Activated T-cell treated with anti-CD3 and anti-CD28 coated beads, Interleukin-2, amount 50 U/mL, for 48 hours (primary cell): Measurements from ENCODE around the gene SEMA4C.
"Not testable (repeated sequence)": the region's sequence is repeated elsewhere in the genome, so short reads cannot be mapped to it uniquely, and the experiment has no call there.

Experiments
- DNase-seq, 2 experiments: peaks; one replicate each; pipeline ENCODE4 v3.0.0-alpha.2; 2020

Gene SEMA4C

DNA sequence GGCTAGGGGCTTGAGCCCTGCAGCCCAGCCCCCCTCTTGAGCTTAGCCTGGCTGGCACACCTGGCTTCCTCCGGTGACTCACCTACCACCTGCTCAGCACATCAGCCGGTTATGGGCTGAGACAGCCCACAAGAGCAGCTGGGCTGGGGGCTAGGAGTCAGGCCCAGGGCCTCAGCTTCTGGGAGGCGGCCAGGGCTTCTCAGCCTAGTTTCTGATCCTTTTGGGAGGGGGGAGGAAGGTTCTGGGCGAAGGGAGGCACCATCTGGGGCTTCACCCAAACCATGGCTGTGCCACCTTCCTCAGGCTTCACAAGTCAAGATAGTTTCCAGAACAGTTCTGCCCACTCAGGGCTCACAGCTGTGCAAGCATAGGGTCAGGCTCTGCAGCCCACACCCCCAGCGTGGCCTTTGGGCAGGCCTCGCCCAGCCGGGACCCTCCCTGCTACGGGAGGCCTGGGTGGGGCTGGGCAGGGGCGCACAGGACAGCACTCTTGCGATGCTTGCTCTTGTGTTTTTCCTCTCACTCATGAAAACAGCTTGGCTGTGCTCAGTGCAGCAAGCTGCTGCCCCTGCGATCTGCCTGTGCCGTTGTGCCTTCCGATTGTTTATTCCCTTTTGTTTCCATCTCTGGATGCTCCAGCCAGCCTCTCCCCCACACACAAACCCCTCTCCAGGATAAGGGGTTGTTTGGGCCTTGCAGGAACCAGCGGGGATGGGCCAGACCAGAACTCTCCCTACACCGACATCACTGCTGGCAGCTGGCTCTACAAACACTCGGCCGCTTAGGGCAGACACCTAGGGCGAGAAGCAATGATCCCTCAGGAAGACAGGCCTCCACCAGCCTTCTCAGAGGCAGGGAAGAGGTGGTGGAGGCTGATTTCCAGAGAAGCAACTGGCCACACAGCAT lies 26.1 kb upstream of the SEMA4C start:
- DNase-seq: no peak

- no peak for DNase-seq
Observed at GRCh38 chr2:96895032-96895745, 25.3 kb upstream of the SEMA4C start.

DNA sequence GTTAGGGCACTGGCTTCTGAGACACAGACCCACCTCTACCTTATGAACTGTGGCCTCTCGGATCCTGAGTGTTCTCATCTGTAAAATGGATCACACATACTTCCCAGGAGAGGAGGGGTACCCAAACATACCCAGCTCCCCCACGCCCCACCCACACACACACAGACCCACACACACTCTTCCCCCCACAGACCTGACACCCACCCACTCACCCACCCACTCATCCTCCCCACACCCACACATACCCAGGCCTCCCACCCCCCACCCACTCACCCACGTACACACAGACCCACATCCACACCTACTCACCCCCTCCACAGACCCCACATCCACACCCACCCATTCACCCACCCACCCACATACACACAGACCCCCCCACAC lies 24.3 kb upstream of the SEMA4C start:
- DNase-seq: no peak

- DNase-seq: no peak
Observed at GRCh38 chr2:96893289-96894150, 23.6 kb upstream of the SEMA4C start.

- no peak for DNase-seq
Observed at GRCh38 chr2:96891591-96892333, 21.9 kb upstream of the SEMA4C start.

DNA sequence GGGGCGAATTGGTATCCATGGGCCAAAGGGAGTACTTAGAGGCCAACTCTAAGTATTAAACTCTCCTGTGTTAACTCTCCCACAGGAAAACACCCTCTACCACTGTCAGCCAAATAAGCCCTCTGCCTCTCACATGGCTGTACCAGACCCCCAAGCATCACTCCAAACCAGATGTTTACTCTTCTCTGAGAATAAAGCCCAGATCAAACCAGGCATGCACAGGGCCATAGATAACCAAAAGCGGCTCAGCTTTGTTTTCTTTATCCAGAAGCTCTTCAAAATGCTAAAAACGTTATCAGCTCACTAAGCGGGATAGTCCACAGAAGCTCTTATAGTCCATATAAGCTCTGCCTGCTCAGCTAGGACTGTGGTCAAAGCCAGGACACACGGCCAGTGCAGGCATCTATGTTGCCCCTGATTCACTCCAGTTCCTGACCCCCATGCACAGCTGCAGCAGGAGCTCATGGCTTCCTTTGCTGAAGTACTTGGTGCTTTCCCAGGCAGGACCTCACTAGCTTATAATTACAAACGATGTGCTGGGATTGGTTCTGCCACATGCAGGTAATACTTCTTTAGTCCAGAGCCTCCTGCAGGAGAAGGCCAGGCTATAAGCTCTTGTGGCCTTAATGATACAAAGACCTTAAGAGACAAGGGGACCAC lies 21.0 kb upstream of the SEMA4C start:
- no peak for DNase-seq

- no peak for DNase-seq
Observed at GRCh38 chr2:96890252-96890651, 20.4 kb upstream of the SEMA4C start.

DNA sequence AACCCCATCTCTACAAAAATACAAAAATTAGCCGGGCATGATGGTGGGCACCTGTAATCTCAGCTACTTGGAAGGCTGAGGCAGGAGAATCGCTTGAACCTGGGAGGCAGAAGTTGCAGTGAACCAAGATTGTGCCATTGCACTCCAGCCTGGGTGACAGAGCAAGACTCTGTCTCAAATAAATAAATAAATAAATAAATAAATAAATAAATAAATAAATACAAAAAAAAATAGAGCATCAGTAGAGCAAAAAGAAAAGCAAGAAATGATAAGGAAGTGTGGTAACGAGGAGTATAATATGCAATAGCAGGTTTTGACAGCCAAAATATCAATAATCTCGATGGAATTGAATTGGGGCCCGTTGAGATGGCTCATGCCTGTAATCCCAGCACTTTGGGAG lies 19.6 kb upstream of the SEMA4C start:
- DNase-seq: not testable (repeated sequence)

- no peak for DNase-seq
Observed at GRCh38 chr2:96888072-96889011, 18.5 kb upstream of the SEMA4C start.

GRCh38 chr2:96887493-96888012 lies 17.7 kb upstream of the SEMA4C start:
- DNase-seq: no peak

DNA sequence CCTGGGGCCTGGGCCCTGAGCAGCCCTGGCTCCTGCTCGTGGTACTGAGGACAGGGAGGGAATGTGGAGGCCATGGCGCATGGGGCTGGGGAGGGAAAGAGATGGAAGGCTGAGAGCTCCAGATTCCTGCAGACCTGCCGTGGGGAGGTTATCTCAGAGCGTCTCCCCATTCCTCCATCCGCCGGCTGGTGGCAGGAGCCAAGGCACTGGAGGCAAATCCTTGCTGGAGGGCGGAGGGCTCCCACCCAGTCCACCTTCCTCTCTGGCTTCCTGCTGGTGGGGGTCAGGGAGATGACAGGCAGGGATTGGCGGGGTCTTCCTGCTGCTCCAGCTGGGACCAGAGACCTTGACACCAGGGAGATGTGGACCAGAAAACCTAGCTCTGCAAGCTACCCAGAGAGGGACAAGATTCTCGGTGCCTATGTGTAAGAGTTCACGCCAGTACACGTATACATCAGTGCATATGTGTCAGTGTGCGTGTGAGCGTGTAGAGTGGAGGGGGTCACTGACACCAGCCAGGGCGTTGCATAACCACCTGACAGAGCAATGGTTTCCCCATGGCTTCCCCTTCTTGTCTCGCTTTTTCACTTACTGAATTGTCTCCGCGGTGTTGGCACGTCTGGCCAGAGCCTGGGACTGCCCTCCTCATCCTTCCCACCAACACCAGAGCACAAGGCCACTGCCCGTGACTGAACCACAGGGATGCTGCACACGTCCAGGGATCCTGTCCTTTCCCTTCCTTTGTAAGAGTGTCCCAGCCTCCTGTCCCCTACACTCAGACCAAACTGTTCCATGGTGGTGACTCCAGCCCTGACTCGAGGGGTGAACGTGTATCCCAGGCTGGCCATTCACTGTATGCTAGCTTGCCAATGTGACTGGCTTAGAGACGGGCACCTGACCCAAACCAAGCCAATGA lies 15.8 kb upstream of the SEMA4C start:
- no peak for DNase-seq

DNA sequence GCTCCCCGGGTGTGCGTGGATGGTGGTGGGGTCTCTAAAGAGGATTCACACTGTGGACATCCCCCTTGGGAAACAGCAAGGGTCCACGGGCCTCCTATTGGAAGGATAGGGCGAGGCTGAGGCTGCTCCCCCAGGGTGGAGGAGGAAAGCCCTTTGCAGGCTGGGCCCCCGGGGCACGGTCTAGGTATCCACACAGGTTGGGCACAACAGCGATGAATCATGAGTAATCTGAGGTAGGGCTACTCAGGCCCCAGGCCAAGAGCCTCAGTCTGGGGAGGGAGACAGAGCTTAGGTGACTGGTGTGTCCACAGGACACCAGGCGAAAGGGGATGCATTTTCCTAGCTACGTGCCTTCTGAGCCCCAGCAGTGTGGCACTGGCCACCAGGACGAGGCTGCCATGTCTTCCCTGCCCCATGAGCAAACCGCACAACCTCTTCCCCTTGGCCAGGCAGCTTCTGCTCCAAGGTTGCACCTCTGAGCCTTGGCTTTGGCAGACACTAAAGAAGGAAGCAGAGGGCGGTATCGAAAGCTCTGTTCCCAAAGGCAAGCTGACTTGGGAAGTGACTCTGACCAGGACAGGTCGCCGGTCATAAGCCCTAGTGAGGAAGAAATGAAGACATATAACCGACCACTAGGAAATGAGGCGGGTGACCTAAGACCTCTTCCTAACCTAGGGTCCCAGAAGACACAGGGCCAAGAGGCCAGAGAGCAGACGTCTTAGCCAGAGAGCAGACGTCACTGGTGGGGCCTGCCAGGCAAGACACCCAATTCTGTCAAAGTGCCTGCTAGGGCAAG lies 14.6 kb upstream of the SEMA4C start:
- no peak for DNase-seq

DNA sequence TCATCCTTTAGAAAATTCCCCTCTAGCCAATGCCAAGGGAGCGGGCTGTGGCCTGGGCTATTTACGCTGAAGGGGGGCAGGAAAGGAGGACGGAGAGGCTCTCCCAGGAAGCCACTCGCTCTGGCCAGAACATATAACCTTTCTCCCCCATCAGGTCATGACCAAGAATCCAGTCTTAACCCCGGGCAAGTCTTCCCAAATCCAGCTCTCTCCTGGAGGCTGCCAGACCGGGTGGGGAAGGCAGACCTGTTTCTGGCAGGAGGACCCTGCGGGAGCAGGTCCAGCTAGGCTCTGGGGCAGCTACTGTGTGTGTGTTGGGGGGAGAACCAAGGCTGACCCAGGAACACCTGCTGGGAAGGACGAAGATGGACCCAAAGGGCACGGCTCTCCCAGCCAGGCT lies 13.4 kb upstream of the SEMA4C start:
- no peak for DNase-seq

- DNase-seq: no peak
Observed at GRCh38 chr2:96882906-96883305, 13.0 kb upstream of the SEMA4C start.

DNA sequence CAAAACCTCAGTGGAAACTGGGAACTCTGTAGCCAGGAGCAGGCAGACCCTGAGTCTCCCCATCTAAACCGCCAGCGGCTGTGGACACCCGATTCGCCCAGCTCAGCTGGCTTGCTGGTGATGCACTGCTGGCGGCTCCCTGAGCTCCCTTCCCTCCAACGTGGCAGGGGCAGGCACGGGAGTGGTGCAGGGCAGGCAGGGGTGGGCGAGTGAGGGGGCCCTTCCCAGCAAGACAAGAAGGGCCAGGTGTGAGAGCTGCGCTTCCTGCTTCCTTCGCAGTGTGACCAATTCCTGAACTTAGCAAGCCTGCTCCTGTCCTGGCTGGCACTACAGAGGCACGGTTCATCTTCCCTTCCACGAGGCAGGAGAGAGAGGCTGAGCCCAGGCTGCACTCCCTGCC lies 12.3 kb upstream of the SEMA4C start:
- DNase-seq: no peak

- DNase-seq: no peak
Observed at GRCh38 chr2:96881349-96882195, 11.7 kb upstream of the SEMA4C start.

DNA sequence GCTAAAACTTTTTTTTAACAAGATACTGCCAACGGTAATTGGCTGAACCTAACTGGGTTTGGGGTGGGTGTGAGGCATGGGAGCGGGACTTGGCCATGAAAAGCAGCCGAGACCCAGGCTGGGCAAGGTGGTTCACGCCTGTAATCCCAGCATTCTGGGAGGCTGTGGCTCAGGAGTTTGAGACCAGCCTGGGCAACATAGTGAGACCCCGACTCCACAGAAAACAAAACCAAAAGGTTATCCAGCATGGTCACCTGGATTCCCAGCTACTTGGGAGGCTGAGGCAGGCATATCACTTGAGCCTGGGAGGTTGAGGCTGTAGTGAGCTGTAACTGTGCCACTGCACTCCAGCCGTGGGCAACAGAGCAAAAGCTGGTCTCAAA lies 11.0 kb upstream of the SEMA4C start:
- no peak for DNase-seq
